ENCODE data around the gene CFAP299.

The CFAP299 gene

DNA sequence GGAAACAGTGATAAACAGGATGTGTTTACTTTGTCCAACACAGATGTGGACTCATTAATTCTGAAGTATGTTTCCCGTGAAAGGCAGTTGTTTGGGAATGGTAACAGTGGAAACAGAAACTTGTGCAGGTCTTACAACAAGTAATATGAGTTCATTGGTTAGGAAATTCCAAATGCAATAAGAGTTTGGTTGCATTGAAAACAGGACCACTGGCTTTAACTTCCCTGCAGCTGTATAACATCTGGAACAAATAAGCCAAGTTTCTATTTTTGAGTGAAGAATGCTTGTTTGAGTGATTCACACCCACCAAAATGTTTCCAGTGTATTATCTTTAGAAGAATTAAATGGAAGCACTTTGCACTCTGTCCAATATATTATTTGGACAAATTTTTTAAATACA is 612.6 kb downstream of the CFAP299 start:
- H3K27ac ChIP-seq (ENCODE audit: low read depth, low read length), result no peak overlapping the region
- H3K27me3 ChIP-seq (ENCODE audit: control insufficient read depth, low read length), result no peaks in the 10 kb centered on the region
- no peaks in the 10 kb centered on the region for H3K4me1 ChIP-seq (ENCODE audit: control insufficient read depth, low read length)
- no peak overlapping the region for H3K4me3 ChIP-seq (ENCODE audit: low read length)
- H3K36me3 ChIP-seq (ENCODE audit: control insufficient read depth, low read length), result no peaks in the 10 kb centered on the region
- H3K9me2 ChIP-seq (replicated peaks; ENCODE audit: control insufficient read depth, low read length), result no peaks in the 10 kb centered on the region
- TF ChIP-seq, protein P1, sequence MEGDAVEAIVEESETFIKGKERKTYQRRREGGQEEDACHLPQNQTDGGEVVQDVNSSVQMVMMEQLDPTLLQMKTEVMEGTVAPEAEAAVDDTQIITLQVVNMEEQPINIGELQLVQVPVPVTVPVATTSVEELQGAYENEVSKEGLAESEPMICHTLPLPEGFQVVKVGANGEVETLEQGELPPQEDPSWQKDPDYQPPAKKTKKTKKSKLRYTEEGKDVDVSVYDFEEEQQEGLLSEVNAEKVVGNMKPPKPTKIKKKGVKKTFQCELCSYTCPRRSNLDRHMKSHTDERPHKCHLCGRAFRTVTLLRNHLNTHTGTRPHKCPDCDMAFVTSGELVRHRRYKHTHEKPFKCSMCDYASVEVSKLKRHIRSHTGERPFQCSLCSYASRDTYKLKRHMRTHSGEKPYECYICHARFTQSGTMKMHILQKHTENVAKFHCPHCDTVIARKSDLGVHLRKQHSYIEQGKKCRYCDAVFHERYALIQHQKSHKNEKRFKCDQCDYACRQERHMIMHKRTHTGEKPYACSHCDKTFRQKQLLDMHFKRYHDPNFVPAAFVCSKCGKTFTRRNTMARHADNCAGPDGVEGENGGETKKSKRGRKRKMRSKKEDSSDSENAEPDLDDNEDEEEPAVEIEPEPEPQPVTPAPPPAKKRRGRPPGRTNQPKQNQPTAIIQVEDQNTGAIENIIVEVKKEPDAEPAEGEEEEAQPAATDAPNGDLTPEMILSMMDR (IDR thresholded peaks at IDR 0.05; ENCODE audit: low read depth, low read length, poor library complexity, severe bottlenecking), result no peak
- TF ChIP-seq EZH2phosphoT487 (IDR thresholded peaks at IDR 0.05; ENCODE audit: borderline replicate concordance, low read length), result no peak
- no peak overlapping the region for H3K4me2 ChIP-seq (ENCODE audit: low read length)
- no peaks in the 10 kb centered on the region for H4K20me1 ChIP-seq (ENCODE audit: control insufficient read depth, insufficient read depth, low read depth, low read length)
- no peaks in the 10 kb centered on the region for H3F3A ChIP-seq (ENCODE audit: control insufficient read depth, insufficient read depth)
- no peaks in the 10 kb centered on the region for H3K9me3 ChIP-seq (ENCODE audit: control insufficient read depth, insufficient read depth, low read length)
- H3K79me2 ChIP-seq (ENCODE audit: control insufficient read depth, low read length), result no peaks in the 10 kb centered on the region

DNA sequence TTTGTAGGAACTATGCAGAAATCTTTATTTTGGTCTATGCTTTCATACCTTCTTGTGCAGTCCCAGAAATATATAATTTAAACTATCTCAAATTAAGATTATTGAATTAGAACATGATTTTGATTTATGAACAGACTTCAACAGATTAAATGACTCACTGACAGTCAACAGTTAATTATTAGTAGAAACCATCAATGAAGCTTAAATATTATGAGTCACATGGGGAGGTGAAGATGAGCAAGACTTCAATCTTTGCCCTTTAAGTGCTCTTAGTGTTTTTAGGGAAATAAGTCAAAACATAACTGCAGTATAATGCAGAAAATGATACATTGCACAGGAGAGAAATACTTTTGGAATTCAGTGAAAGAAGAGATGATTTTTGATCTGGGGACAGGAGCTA is 613.5 kb downstream of the CFAP299 start:
- Histone ChIP-seq H3K4me3 (ENCODE audit: low read length) (no peak overlapping the region), H3K9me3 (ENCODE audit: control insufficient read depth, insufficient read depth, low read length) (no peaks in the 10 kb centered on the region), H3K27me3 (ENCODE audit: control insufficient read depth, low read length) (no peaks in the 10 kb centered on the region), H3K27ac (ENCODE audit: low read depth, low read length) (no peak overlapping the region), H3K4me1 (ENCODE audit: control insufficient read depth, low read length) (no peaks in the 10 kb centered on the region), H3K9me2 (replicated peaks; ENCODE audit: control insufficient read depth, low read length) (no peaks in the 10 kb centered on the region), H4K20me1 (ENCODE audit: control insufficient read depth, insufficient read depth, low read depth, low read length) (no peaks in the 10 kb centered on the region), H3F3A (ENCODE audit: control insufficient read depth, insufficient read depth) (no peaks in the 10 kb centered on the region), H3K36me3 (ENCODE audit: control insufficient read depth, low read length) (no peaks in the 10 kb centered on the region), H3K4me2 (ENCODE audit: low read length) (no peak overlapping the region), H3K79me2 (ENCODE audit: control insufficient read depth, low read length) (no peaks in the 10 kb centered on the region)
- TF ChIP-seq EZH2phosphoT487 (IDR thresholded peaks at IDR 0.05; ENCODE audit: borderline replicate concordance, low read length), result no peak
- TF ChIP-seq, protein P1 (IDR thresholded peaks at IDR 0.05; ENCODE audit: low read depth, low read length, poor library complexity, severe bottlenecking), result no peak

DNA sequence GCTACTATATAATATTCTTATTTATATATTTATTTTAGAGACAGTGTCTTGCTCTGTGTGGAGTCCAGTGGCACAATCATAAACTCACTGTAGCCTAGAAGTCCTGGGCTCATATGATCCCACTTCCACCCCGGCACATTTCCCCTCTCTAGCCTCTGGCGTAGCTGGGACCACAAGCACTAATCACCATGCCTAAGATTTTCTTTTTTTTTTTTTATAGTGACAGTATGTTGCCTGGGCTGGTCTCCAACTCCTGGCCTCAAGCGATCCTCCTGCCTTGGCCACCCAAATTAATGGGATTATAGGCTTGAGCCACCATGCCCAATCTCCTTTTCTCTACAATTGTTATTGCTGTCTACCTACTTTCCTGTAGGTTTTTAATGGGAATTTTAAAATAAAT is 620.9 kb downstream of the CFAP299 start:
- Histone ChIP-seq H3K27me3 (ENCODE audit: control insufficient read depth, low read length) (no peaks in the 10 kb centered on the region), H4K20me1 (ENCODE audit: control insufficient read depth, insufficient read depth, low read depth, low read length) (no peaks in the 10 kb centered on the region), H3K27ac (ENCODE audit: low read depth, low read length) (no peak overlapping the region), H3K4me2 (ENCODE audit: low read length) (no peak overlapping the region), H3K9me3 (ENCODE audit: control insufficient read depth, insufficient read depth, low read length) (no peaks in the 10 kb centered on the region), H3K4me1 (ENCODE audit: control insufficient read depth, low read length) (no peaks in the 10 kb centered on the region), H3K36me3 (ENCODE audit: control insufficient read depth, low read length) (no peaks in the 10 kb centered on the region), H3K79me2 (ENCODE audit: control insufficient read depth, low read length) (no peaks in the 10 kb centered on the region), H3K9me2 (replicated peaks; ENCODE audit: control insufficient read depth, low read length) (no peaks in the 10 kb centered on the region), H3F3A (ENCODE audit: control insufficient read depth, insufficient read depth) (no peaks in the 10 kb centered on the region), H3K4me3 (ENCODE audit: low read length) (no peak overlapping the region)
- no peak for TF ChIP-seq EZH2phosphoT487 (IDR thresholded peaks at IDR 0.05; ENCODE audit: borderline replicate concordance, low read length)
- TF ChIP-seq, protein P1 (IDR thresholded peaks at IDR 0.05; ENCODE audit: low read depth, low read length, poor library complexity, severe bottlenecking), result no peak

DNA sequence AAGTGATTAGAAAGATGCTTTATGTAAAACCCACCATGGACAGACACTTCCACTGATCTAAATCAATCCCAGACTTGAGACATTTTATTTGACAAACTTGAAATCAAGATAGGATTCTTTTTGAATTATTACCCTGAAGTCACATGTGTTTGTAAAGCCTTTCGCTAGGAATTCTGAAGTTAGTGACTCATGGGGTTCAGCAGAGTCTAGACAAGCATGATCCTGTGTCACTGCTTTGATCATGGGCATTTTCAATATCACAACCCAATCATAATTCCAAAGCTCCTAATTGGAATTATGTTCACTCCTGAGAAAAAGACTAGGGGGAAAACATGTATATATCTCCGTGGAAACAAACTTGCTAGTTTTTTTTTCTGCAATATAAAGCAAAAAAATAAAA is 627.5 kb downstream of the CFAP299 start:
- H3K79me2 ChIP-seq (ENCODE audit: control insufficient read depth, low read length), result no peaks in the 10 kb centered on the region
- H3K9me2 ChIP-seq (replicated peaks; ENCODE audit: control insufficient read depth, low read length), result no peaks in the 10 kb centered on the region

More for the DNA sequence above, 627.5 kb downstream of the CFAP299 start:
- Histone ChIP-seq H3F3A (ENCODE audit: control insufficient read depth, insufficient read depth) (no peaks in the 10 kb centered on the region), H3K4me1 (ENCODE audit: control insufficient read depth, low read length) (no peaks in the 10 kb centered on the region), H3K36me3 (ENCODE audit: control insufficient read depth, low read length) (no peaks in the 10 kb centered on the region), H4K20me1 (ENCODE audit: control insufficient read depth, insufficient read depth, low read depth, low read length) (no peaks in the 10 kb centered on the region), H3K27ac (ENCODE audit: low read depth, low read length) (no peak overlapping the region), H3K4me2 (ENCODE audit: low read length) (no peak overlapping the region), H3K4me3 (ENCODE audit: low read length) (no peak overlapping the region), H3K9me3 (ENCODE audit: control insufficient read depth, insufficient read depth, low read length) (no peaks in the 10 kb centered on the region; the same call in 1 of the 2 replicates), H3K27me3 (ENCODE audit: control insufficient read depth, low read length) (no peaks in the 10 kb centered on the region)
- TF ChIP-seq, protein P1 (IDR thresholded peaks at IDR 0.05; ENCODE audit: low read depth, low read length, poor library complexity, severe bottlenecking), result no peak
- TF ChIP-seq EZH2phosphoT487 (IDR thresholded peaks at IDR 0.05; ENCODE audit: borderline replicate concordance, low read length), result no peak

Data from DOHH2 (cell line).